Activated B cell treated with CpG ODN at 0.5 μM for 24 hours (primary cell): ENCODE measurements around the gene CD34. TPM values are rescaled to one million over a fixed set of nuclear protein-coding genes. Genes with fewer than 3 reads are reported as not detected.
A peak's percentile ranks its signal among the peaks of the same experiment; 100 is the strongest.

Experiments used
- ATAC-seq: fragments of 200-7000 bp; cut with Tn5 transposase; one replicate; pipeline ENCODE4 v1.10.0; 2021; ENCODE audit warnings: low read depth, mild to moderate bottlenecking, moderate library complexity
- CTCF ChIA-PET: fragments of 350-600 bp; sonication (Branson Sonifier 250); formaldehyde crosslinking; loops from one replicate; lab custom pipeline; 2021; ENCODE audit warnings: antibody characterized with exemption; lab: Charles Lee
- POLR2A ChIA-PET: fragments of 350-600 bp; sonication (Branson Sonifier 250); formaldehyde crosslinking; loops from one replicate; lab custom pipeline; 2021; ENCODE audit warnings: antibody characterized with exemption; lab: Charles Lee
- DNase-seq: peaks from one replicate; pipeline ENCODE4 v3.0.0; 2022
- H3K27ac Mint-ChIP-seq: one replicate; pipeline ENCODE4 v1.8.0; 2020; ENCODE audit warnings: mixed read lengths
- H3K27me3 Mint-ChIP-seq: one replicate; pipeline ENCODE4 v1.8.0; 2021; ENCODE audit warnings: mixed read lengths
- H3K36me3 Mint-ChIP-seq: one replicate; pipeline ENCODE4 v1.8.0; 2021; ENCODE audit warnings: low read depth, mixed read lengths
- H3K4me1 Mint-ChIP-seq: one replicate; pipeline ENCODE4 v1.8.0; 2021; ENCODE audit warnings: mixed read lengths
- H3K4me3 Mint-ChIP-seq: one replicate; pipeline ENCODE4 v1.8.0; 2020; ENCODE audit warnings: mild to moderate bottlenecking, mixed read lengths
- H3K9me3 Mint-ChIP-seq: one replicate; pipeline ENCODE4 v1.8.0; 2020; ENCODE audit warnings: mixed read lengths
- intact Hi-C: fragments of 100-400 bp; cut with micrococcal nuclease; formaldehyde crosslinking; loops from one replicate; pipeline ENCODE4 v1.15.1; 2024
- total RNA-seq: library from RNA; stranded (reverse); gene quantifications from 2 replicates; pipeline ENCODE4 v1.2.3, GENCODE V29; 2022
- TF ChIP-seq, protein P1 (sequence below): fragments of 200-600 bp; IDR thresholded peaks from one replicate; pipeline ENCODE4 v1.8.0; 2022; ENCODE audit warnings: antibody characterized with exemption, mild to moderate bottlenecking

CD34 gene
- total RNA-seq, 1 donor from 2014 or later: not detected

- no peak for ATAC-seq
- TF ChIP-seq, protein P1, sequence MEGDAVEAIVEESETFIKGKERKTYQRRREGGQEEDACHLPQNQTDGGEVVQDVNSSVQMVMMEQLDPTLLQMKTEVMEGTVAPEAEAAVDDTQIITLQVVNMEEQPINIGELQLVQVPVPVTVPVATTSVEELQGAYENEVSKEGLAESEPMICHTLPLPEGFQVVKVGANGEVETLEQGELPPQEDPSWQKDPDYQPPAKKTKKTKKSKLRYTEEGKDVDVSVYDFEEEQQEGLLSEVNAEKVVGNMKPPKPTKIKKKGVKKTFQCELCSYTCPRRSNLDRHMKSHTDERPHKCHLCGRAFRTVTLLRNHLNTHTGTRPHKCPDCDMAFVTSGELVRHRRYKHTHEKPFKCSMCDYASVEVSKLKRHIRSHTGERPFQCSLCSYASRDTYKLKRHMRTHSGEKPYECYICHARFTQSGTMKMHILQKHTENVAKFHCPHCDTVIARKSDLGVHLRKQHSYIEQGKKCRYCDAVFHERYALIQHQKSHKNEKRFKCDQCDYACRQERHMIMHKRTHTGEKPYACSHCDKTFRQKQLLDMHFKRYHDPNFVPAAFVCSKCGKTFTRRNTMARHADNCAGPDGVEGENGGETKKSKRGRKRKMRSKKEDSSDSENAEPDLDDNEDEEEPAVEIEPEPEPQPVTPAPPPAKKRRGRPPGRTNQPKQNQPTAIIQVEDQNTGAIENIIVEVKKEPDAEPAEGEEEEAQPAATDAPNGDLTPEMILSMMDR: no peak
- Mint-ChIP-seq H3K4me1 (peaks cover 26% of the 10 kb centered on the region), H3K9me3 (no peaks in the 10 kb centered on the region), H3K27me3 (peaks cover 41% of the 10 kb centered on the region), H3K36me3 (no peaks in the 10 kb centered on the region), H3K27ac (no peak overlapping the region), H3K4me3 (peak overlapping the region; percentile 38)
- no peak for DNase-seq
- ChIA-PET CTCF (interaction anchor here (1.2 to 1.4 kb wide), 2 partner anchors 74 to 161 kb away, joined by 3 to 5 read pairs; no protein-coding TSS in a partner anchor), POLR2A (no interaction called here)
- intact Hi-C loops: no loop called here
Measured at GRCh38 chr1:207958376-207959139, 47.6 kb upstream of the CD34 start.

DNA sequence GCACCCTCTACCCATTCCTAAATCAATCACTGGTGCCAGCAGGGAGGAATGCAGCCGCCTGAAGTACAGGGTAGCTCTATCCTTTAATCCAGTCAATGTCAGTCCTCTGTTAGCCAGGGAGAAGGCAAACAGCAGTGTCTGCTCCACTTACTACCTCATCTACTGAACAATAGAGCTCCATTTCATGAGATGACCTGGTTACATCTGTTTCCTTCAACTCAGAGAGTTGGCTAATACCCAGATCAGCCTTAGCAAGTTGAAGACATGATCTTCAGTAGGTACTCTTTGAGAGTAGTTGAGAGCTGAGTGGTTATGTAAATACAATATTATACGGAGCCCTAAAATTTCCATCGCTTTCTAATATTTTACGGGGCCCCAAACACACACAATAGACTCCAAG lies 46.1 kb upstream of the CD34 start:
- POLR2A ChIA-PET: no interaction called here
- Mint-ChIP-seq H3K36me3 (no peaks in the 10 kb centered on the region), H3K4me3 (no peak overlapping the region), H3K4me1 (peaks cover 18% of the 10 kb centered on the region), H3K27me3 (peaks cover 46% of the 10 kb centered on the region), H3K9me3 (no peaks in the 10 kb centered on the region), H3K27ac (no peak overlapping the region)
- no peak for DNase-seq
- no peak for ATAC-seq
- TF ChIP-seq, protein P1: no peak
- CTCF ChIA-PET: interaction anchor here (0.7 kb wide), 1 partner anchor 15 kb away, joined by 3 read pairs; no protein-coding TSS in a partner anchor
- intact Hi-C loops: no loop called here

DNA sequence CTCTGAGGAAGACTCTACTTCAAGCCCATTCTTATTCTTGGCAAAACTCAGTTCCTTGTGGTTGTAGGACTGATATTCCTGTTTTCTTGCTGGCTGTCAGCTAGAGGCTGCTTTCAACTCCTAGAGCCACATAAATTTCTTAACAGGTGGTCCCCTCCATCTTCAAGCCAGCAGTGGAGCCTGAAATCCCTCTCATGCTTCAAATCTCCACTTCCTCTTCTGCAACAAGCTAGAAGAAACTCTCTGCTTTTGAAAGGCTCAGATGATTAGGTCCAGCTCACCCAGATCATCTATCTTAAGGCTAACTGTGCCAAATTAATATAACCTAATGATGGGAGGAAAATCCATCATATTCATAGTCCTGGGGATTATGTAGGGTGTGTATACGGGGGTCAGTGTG lies 43.2 kb upstream of the CD34 start:
- no peaks in the 10 kb centered on the region for H3K36me3 Mint-ChIP-seq
- no peak overlapping the region for H3K27ac Mint-ChIP-seq
- POLR2A ChIA-PET: no interaction called here
- intact Hi-C loops: no loop called here
- TF ChIP-seq, protein P1: no peak
- CTCF ChIA-PET: interaction anchor here (1.2 to 1.5 kb wide), 2 partner anchors 9 to 40 kb away, joined by 3 to 4 read pairs; no protein-coding TSS in a partner anchor
- H3K4me3 Mint-ChIP-seq: no peak overlapping the region
- DNase-seq (no peak), ATAC-seq (no peak)
- H3K27me3 Mint-ChIP-seq: peaks cover 27% of the 10 kb centered on the region
- H3K4me1 Mint-ChIP-seq: peaks cover 16% of the 10 kb centered on the region
- no peaks in the 10 kb centered on the region for H3K9me3 Mint-ChIP-seq

DNA sequence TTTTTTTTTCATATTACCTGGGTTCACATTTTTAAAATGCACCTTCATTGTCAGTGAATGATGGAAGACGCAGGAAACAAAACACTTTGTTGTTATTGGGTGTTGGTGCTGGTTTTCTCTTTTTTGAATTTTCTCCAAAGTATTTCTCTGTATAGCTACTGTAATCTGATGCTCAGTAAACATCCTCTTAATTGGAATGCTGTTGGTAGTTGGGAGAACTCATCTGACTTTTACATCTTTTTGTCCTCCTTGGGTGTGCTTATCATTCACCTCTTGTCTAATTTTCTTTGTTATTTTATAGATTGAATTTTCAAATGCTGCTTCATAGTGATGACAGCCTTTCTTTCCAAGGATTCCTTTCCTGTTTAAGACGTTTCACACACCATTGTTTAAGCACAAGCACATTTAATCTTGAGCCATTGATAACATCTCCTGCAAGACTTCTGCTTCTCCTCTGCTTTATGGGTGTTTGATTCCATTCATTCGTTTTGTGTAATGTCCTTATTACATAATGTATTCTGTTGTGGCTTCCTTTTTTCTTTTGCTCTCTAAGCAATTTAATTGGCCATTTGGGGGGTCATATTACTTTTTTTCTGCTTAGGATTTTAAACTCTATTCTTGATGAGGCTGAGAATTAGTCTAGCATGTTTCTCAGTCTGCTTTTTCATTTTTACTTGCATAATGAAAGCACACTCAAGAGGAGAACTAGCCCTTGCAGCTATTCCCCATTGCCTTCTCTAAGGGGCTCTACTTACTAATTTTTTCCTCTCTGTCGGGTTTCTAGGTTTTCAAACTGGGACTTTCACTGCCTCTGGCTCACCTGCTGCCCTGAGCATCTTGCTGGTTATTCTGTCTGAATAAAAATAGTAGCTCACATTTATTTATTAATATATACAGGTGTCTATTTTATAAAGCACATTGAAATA lies 42.0 kb upstream of the CD34 start:
- peaks cover 20% of the 10 kb centered on the region for H3K27me3 Mint-ChIP-seq
- TF ChIP-seq, protein P1: no peak
- peaks cover 9% of the 10 kb centered on the region for H3K4me1 Mint-ChIP-seq
- H3K9me3 Mint-ChIP-seq: no peaks in the 10 kb centered on the region
- no peaks in the 10 kb centered on the region for H3K36me3 Mint-ChIP-seq
- ChIA-PET CTCF (interaction anchor here (1.2 to 1.5 kb wide), 2 partner anchors 10 to 41 kb away, joined by 3 to 4 read pairs; no protein-coding TSS in a partner anchor), POLR2A (interaction anchor here (1.0 kb wide), 1 partner anchor 10 kb away, joined by 3 read pairs; no protein-coding TSS in a partner anchor)
- DNase-seq: no peak
- no peak overlapping the region for H3K27ac Mint-ChIP-seq
- intact Hi-C loops: no loop called here
- no peak overlapping the region for H3K4me3 Mint-ChIP-seq
- ATAC-seq: no peak
